Thoracic aorta (tissue), 2 donors: ENCODE measurements around the gene GUCY2D. TPM values are rescaled to one million over a fixed set of nuclear protein-coding genes. Genes with fewer than 3 reads are reported as not detected.

Source experiments
- ATAC-seq: fragments of 150-250 bp; one replicate; pipeline ENCODE4 v1.8.0; 2017; ENCODE audit warnings: low read depth; ENCODE audit not compliant: insufficient number of reproducible peaks, low FRiP score
- DNase-seq: peaks from one replicate; pipeline ENCODE4 v3.0.0-alpha.2; 2020; ENCODE audit warnings: low spot score
- H3K27ac ChIP-seq, 2 donors: fragments of 200-600 bp; sonication (generic); 1 replicate in 1 of 2; 2 replicates in 1 of 2; pipeline ENCODE4 v1.5.1; 2016; ENCODE audit warnings: mild to moderate bottlenecking in 2 of 2, moderate library complexity in 2 of 2
- H3K27me3 ChIP-seq: fragments of 200-600 bp; sonication (generic); replicated peaks from 2 replicates; pipeline ENCODE4 v1.6.0; 2016; ENCODE audit warnings: mild to moderate bottlenecking; ENCODE audit not compliant: insufficient read depth
- H3K36me3 ChIP-seq: fragments of 200-600 bp; sonication (generic); one replicate; pipeline ENCODE4 v1.5.1; 2016
- H3K4me1 ChIP-seq, 2 donors: fragments of 200-600 bp; sonication (generic); 1 replicate in 1 of 2; 2 replicates in 1 of 2; pipeline versions ENCODE4 v1.5.1 to v1.6.0; 2016; ENCODE audit warnings: low read depth in 2 of 2, mild to moderate bottlenecking in 1 of 2; ENCODE audit not compliant: control insufficient read depth in 1 of 2
- H3K4me3 ChIP-seq: fragments of 200-600 bp; sonication (generic); 2 replicates; pipeline ENCODE4 v1.5.1; 2016; ENCODE audit warnings: mild to moderate bottlenecking
- H3K9me3 ChIP-seq: fragments of 200-600 bp; sonication (generic); 2 replicates; pipeline ENCODE4 v1.5.1; 2016
- CTCF ChIP-seq: fragments of 200-600 bp; sonication (generic); IDR thresholded peaks from one replicate; pipeline ENCODE4 v1.5.1; 2019; ENCODE audit warnings: antibody characterized with exemption
- total RNA-seq, 2 donors: library from RNA; depleted of rRNA; stranded (reverse); fragments of >200 nt; gene quantifications; one replicate each; pipeline versions ENCODE4 v1.1.0 to v1.2.3, GENCODE V29; 2016

Gene GUCY2D
- total RNA-seq, 2 donors from 2014 or later: not detected

- Histone ChIP-seq H3K9me3 (no peaks in the 10 kb centered on the region), H3K27me3 (no peaks in the 10 kb centered on the region), H3K36me3 (no peaks in the 10 kb centered on the region), H3K4me1 (no peaks in the 10 kb centered on the region), H3K4me3 (peak overlapping the region; percentile 6), H3K27ac (no peak overlapping the region)
- ATAC-seq (no peak), DNase-seq (no peak)
- TF ChIP-seq CTCF: no peak
These were observed 37.3 kb downstream of the GUCY2D start for GRCh38 chr17:8039611-8040168.

GRCh38 chr17:8041249-8041928 lies 39.0 kb downstream of the GUCY2D start:
- no peaks in the 10 kb centered on the region for H3K36me3 ChIP-seq
- DNase-seq (no peak), ATAC-seq (no peak)
- H3K4me3 ChIP-seq: no peak overlapping the region
- peak overlapping the region in 1 of 2 donors; percentile 28 for H3K27ac ChIP-seq
- H3K9me3 ChIP-seq: no peaks in the 10 kb centered on the region
- no peaks in the 10 kb centered on the region for H3K27me3 ChIP-seq
- no peak for TF ChIP-seq CTCF
- H3K4me1 ChIP-seq: no peaks in the 10 kb centered on the region

- Histone ChIP-seq H3K27ac (no peak overlapping the region), H3K9me3 (no peaks in the 10 kb centered on the region), H3K36me3 (no peaks in the 10 kb centered on the region), H3K4me1 (no peaks in the 10 kb centered on the region), H3K4me3 (no peak overlapping the region), H3K27me3 (no peaks in the 10 kb centered on the region)
- no peak for DNase-seq
- TF ChIP-seq CTCF: no peak
- no peak for ATAC-seq
These were observed 39.6 kb downstream of the GUCY2D start for GRCh38 chr17:8041979-8042378.

GRCh38 chr17:8044819-8045810 lies 42.7 kb downstream of the GUCY2D start:
- TF ChIP-seq CTCF: no peak
- Histone ChIP-seq H3K36me3 (no peaks in the 10 kb centered on the region), H3K9me3 (no peaks in the 10 kb centered on the region), H3K27me3 (no peaks in the 10 kb centered on the region), H3K4me1 (no peaks in the 10 kb centered on the region), H3K27ac (no peak overlapping the region), H3K4me3 (no peak overlapping the region)
- ATAC-seq: no peak
- no peak for DNase-seq
